HG03135 (cell line): ENCODE data around the gene QRICH1.
A peak's percentile ranks its signal among the peaks of the same experiment; 100 is the strongest.

Experiments used
- ATAC-seq: cut with Tn5 transposase; IDR thresholded peaks from one replicate; pipeline ENCODE4 v1.9.1; 2021; ENCODE audit warnings: mild to moderate bottlenecking, moderate library complexity; ENCODE audit not compliant: unreplicated experiment

QRICH1 gene

GRCh38 chr3:49001155-49001554 lies 92.7 kb downstream of the QRICH1 start:
- no peak for ATAC-seq

GRCh38 chr3:48999085-48999858 lies 94.6 kb downstream of the QRICH1 start:
- ATAC-seq: no peak

GRCh38 chr3:48997714-48998637 lies 95.9 kb downstream of the QRICH1 start:
- ATAC-seq: no peak

GRCh38 chr3:48997102-48997635 lies 96.7 kb downstream of the QRICH1 start:
- ATAC-seq: no peak

- no peak for ATAC-seq
Measured at GRCh38 chr3:48996640-48997039, 97.2 kb downstream of the QRICH1 start.

- ATAC-seq: no peak
Measured at GRCh38 chr3:48993834-48994233, 100.0 kb downstream of the QRICH1 start.

- ATAC-seq: no peak
Measured at GRCh38 chr3:48991851-48992545, 101.9 kb downstream of the QRICH1 start.

- peak; percentile 14 for ATAC-seq
Measured at GRCh38 chr3:48990636-48991469, 103.0 kb downstream of the QRICH1 start.

- ATAC-seq: peak; percentile 44
Measured at GRCh38 chr3:48989796-48990635, 103.9 kb downstream of the QRICH1 start, which contains the start of gene P4HTM. Gene P4HTM (plus strand): TSS chr3:48990241. CDS start chr3:48990257, 16 bp downstream.

- ATAC-seq: no peak
Measured at GRCh38 chr3:48989126-48989795, 104.6 kb downstream of the QRICH1 start.

- ATAC-seq: no peak
Measured at GRCh38 chr3:48985831-48986376, 108.0 kb downstream of the QRICH1 start.

GRCh38 chr3:48984663-48985062 lies 109.2 kb downstream of the QRICH1 start:
- ATAC-seq: no peak

GRCh38 chr3:48983096-48983495 lies 110.8 kb downstream of the QRICH1 start:
- ATAC-seq: no peak

GRCh38 chr3:48982686-48983085 lies 111.2 kb downstream of the QRICH1 start:
- ATAC-seq: no peak

GRCh38 chr3:48982016-48982415 lies 111.9 kb downstream of the QRICH1 start:
- ATAC-seq: no peak

GRCh38 chr3:48980295-48980694 lies 113.6 kb downstream of the QRICH1 start:
- ATAC-seq: no peak
